Measurements from ENCODE around the gene ADARB2.

ADARB2 gene

DNA sequence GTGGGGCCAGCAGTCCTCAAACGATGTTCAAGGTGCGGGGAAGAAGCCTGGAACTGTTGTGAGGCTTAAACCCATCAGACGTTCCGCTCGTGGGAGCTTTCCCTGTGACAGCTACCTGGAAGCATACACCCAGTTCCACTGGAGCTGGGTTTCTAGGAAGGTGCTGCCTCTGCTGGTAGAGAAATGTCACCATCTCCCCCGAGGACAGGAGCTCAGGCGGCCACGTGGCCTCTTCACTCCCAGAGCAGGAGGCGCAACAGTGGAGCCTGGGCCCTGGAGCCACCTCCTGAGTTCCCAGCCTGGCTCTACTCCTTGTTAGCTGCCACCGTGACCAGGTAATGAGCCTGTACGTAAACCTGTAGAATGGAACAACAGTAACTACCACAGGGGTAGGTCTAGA lies 156.1 kb downstream of the ADARB2 start:
- DNase-seq: no peak

DNA sequence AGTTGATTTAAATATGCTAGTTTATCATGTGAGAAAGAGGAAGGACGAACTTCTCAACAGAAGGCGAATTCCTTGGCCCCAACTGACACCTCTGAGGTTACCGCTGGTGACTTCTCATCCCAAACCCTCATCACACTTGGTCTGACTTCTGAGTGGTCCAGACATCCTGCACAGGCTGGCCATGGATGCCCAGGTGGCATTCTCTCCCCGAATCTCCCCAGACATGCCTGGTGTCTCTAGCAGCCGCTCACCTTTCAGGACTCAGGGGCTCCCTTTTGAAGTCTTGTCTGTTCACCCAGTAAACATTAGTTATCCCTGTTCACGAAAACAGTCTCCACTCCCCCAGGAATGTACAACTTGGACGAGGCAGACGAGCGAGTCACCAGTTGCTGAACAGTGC lies 157.7 kb downstream of the ADARB2 start:
- no peak for DNase-seq

DNA sequence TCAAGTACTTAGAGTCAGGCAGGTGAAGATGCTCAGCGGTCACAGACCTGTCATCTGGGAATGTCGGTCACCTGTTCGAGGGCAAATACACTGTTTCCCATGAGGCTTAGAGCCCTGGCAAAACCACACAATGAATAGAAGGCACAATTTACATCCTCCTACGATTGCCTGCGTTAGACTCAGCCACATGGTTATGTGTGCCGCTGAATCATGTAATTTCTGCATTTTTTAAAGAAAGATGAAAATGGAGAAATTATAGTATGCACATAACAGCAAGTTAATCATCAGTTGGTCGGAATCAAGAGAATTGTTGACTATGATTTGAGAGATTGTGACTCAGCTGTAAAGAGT lies 158.2 kb downstream of the ADARB2 start:
- DNase-seq: no peak

DNA sequence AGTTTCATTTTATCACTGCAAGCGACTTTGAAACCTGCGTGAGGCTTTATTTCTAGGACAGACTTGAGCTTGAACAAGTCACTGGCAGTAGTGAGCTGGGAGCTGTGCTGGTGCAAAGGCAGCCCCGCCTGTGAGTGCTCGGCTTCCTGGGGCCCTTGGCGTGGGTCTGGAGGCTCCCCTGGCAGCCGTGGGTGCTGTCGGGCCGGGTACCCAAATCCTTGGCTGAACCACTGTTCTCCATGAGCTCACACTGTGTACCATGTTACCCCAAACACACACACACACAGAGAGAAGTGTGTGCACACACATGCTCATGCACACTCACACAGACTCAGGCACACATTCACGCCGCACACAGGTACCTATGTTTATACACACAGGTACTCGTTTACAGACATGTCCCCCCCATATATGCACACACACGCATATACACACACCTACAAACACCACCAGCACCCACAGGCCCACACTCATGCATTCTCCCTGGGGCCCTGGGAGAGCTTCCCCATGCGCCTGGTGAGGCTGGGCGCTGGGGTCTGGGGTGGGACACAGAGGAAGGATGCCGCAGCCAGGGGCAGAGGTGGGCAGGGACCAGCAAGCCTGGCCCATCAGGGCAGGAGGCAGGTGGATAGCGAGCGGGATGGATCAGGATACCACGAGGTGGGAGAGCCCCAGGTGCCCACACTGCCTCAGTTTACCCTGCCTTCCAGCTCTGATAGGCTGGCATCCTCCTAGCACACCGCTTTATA lies 158.8 kb downstream of the ADARB2 start:
- no peak for DNase-seq

DNA sequence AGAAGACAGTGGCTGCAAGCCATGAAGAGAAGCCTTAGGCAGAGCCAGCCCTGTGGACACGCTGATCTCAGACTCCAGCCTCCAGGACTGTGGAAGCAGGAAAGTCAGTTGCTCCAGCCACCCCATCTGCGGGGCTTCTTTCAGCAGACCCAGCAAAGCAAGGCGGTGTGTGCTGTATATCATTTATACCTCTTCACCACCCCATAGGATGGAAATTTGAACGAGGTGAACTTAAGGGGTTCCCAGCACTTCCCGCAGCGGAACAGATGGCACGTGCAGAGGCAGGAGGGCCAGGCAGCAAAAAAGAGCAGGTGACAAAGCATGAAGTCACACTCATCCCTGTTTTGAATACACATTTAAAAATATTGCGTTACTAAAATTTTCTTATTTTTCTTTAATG lies 159.4 kb downstream of the ADARB2 start:
- no peak for DNase-seq

DNA sequence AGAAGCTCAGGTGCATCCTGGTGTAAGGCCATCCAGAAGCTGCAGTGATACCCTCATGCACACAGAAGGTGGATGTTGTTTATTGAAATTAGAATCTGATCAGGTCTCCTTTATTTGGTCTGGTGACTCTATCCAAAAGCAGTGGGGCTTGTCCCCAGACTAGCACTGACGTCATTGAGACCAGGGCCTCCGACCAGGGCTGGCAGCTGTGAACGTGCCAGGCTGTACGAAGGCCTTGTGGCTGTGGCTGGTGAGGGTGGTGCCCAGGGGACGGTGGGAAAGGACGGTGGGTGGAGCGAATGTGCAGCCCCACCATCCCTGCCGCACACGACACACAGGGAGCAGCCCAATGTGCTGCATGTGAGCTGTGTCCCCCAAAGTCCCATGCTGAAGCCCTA lies 160.0 kb downstream of the ADARB2 start:
- no peak for DNase-seq

DNA sequence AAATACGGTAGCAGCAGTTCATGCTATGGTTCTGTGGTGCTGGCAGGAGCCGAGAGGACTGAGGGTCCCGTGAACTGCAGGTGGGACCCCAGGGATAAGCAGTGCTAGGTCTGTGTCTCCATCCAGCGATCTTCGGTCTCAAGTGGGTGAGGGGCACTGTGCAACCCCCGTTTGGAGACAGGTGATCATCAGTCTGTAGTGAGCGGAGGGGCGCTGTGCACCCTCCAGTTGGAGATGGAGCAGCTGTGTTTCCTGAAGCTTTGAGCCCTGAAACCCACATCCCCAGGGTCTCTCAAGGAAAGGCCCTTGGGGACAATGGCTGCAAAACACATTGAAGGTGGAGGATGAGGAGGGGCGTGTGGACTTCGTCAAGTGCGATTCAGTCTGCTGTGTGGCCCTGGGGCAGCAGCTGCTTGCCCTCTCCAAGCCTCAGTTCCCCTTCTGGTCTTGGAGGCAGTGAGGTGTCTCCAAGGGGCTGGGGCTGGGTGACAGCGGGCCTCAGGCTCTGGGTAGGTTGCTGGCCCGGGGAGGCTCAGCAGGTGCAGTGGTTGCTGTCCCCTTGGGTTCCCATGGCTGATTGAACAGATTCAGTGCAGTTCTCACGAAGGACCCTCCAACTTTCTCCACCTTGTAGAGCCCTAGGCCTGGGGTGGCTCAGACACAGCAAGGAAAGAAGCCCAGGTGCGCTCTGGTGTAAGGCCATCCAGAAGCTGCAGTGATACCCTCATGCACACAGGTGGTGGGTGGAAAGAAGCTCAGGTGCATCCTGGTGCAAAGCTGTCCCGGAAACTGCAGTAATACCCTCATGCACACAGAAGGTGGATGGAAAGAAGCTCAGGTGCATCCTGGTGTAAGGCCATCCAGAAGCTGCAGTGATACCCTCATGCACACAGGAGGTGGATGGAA lies 160.6 kb downstream of the ADARB2 start:
- no peak for DNase-seq

DNA sequence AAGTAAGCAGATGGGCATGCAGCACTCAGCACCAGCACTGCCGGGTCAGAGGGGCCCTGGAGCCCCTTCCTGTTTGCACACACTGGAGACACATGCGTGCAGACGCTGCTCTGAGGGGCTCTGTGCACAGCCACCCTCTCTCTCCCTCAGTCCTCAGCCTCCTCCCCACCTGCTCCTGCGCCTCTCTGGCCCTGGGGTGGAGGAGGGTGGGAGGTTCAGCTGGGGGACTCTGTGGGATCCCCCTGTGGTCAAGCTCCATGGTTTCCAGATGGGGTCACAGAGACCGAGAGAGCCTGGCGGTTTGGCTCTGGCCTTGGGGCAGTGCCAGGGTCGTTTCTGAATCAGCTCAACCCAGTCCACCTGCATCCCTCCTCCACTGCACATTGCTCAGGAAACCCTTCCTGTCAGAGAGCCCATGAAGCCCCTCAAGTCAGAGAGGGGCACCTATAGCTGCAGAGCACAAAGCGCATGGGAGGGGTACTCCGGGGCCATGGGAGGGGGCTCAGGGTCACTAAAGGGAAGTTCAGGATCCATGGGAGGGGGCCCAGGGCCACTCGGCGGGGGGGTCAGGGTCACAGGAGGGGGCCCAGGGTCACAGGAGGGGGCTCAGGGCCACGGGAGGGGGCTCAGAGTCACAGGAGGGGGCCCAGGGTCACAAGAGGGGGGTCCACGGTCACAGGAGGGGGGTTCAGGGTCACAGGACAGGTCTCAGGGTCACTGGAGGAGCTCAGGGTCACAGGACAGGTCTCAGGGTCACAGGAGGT lies 161.7 kb downstream of the ADARB2 start:
- DNase-seq: no peak

DNA sequence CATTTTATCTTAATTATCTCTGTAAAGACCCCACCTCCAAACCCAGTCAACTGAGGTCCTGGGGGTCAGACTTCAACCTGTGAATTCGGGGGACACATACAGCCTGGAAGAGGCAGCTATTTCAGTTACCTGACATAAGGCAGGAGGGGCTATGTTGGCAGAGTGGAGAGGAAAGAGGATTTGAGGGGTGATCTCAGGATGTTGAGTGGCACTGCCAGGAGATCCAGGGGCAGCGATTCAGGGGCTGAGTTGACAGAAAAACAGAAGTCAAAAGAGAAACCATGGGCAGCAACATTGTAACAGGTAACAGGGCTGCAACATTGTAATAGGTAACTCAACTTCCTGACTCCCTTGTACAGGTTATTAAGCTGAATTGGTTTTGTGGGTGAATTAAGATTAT lies 162.6 kb downstream of the ADARB2 start:
- no peak for DNase-seq

DNA sequence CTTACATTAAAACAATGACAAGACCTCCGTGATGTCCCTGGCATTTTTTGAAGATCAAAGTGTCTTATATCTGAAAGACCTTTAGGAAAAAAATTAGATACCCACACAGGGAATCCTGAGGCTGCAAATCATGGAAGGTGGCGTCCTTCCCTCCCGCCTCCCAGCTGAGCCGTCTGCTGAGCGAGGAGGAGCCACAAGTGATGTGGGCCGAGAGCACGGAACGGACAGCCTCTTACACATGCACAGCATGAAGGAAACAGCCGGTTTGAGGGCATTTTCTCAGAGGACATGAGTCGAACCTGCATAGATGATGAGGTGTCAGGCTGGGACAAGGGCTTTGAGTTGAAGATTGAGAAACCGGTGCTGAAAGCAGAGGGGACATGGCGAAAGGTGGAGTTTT lies 163.3 kb downstream of the ADARB2 start:
- DNase-seq: no peak

DNA sequence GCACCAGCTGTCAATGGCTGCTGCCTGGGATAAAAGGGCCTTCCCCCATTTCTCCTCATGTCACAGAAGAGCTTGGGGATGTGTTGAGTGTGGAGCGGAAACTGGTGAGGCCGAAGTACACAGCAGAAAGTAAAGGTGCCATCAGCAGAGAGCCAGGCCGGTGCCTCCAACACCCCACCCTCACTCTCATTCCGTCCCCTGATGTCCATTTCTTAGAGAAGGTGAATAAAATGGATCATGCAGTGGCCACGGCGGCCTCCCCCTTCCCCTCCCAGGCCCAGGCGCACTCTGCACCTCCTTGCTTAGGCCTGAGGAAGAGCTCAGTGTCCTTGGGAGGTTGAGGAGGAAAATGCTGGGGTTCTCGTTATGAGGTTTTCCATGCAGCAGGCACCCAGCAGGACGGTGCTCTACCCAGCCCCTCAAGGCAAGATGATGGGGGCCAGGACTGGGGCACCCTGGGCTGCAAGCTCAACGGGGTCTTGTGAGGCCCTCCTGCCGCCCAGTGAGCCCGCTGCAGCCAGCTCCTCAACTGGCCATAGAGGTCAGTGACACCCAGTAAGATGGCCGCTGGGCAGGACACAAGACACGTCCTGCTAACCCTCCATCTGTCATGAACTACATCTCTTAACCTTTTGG lies 163.9 kb downstream of the ADARB2 start:
- no peak for DNase-seq

DNA sequence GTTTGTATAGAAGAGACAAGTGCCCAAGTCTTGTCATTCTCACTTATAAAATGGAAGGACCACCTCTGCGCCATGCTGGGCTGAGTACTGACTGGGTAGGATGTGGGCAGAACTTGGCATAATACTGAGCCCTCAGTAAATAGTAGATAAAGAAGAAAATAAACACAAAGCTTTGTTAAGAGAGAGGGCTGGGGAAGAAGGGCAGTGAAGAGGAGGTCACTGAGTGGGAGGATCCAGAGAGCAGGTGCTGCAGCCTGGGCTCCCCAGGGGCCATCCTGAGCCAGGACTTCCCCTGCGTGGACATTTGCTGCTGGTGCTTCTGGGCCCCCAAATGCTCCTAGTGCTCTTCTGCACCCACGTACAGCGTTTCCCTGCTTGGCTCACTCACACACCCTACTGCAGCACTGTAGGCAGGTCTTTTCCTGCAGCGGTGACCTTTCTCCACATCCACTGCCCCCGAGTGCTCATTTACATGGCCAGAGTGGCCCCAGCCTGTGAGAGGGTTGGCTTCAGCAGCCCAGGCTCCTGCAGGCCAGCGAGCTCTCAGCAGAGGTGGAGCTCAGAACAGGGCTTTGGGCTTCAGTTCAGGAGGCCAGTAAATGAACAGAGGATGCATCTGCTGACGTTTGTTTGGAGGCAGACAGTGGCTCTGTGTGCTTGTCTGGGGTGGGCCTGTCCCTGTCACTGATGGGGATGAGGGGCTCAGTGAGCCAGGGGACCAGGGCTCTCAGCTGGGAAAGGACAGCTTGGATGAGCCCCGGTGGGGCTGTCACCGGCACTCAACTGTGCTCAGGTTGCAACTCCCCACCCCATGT lies 164.6 kb downstream of the ADARB2 start:
- DNase-seq: no peak

DNA sequence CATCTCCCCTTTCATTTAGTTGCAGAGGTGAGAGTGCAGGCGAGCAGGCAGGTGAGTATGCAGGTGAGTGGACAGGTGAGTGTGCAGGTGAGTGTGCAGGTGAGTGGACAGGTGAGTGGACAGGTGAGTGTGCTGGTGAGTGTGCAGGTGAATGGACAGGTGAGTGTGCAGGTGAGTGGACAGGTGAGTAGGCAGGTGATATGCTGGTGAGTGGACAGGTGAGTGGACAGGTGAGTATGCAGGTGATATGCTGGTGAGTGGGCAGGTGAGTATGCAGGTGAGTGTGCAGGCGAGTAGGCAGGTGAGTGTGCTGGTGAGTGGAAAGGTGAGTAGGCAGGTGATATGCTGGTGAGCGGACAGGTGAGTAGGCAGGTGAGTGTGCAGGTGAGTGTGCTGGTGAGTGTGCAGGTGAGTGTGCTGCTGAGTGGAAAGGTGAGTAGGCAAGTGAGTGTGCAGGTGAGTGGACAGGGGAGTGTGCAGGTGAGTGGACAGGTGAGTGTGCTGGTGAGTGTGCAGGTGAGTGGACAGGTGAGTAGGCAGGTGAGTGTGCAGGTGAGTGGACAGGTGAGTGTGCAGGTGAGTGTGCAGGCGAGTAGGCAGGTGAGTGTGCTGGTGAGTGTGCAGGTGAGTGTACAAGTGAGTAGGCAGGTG lies 165.6 kb downstream of the ADARB2 start:
- no peak for DNase-seq

DNA sequence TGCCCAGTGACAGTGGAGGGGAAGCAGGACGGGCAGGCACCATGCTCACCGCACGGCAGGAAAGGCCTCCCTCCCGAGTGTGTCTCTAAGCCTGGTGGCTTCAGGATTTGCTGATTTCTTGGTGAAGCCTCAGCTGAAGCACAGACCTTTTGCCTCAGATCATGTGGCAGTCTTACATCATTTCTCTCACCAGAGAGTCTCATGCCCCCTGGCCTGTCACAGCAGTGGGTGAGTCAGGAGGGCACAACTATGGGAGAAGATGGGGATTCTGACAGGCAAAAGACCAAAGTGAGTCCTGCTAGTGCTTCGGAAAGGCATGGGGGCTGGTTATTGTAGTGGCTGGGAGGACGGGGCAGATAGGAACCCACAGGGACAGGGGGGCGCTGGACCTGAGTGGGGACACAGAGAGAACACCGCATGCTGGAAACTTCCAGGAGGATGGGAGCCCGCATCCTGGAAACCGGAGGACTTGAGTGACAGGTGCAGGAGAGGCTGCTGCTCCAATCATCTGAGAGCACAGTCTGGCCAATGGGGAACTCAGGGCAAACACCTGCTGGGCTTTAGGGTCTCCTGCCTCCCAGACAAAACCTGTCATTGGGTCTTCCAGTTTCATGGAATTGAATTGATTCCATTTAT lies 166.8 kb downstream of the ADARB2 start:
- no peak for DNase-seq

DNA sequence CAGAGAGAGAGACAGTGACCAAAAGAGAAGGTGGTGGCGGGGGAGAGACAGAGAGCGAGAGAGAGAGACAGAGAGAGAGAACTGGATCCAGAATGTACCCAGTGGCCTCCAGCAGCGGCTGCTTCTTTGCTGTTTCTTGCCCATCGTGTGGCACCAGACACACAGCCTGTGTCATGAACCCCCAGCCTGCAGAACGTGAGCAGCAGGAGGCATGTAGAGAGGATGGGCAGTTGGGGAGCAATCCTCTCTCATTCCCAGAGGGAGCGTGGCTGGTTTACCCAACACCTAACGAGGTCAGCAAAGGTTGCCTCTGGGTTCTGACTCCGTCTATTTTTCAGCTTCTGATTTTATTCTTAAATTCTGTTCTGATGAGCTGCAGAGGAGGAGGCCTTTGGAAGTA lies 168.1 kb downstream of the ADARB2 start:
- no peak for DNase-seq

DNA sequence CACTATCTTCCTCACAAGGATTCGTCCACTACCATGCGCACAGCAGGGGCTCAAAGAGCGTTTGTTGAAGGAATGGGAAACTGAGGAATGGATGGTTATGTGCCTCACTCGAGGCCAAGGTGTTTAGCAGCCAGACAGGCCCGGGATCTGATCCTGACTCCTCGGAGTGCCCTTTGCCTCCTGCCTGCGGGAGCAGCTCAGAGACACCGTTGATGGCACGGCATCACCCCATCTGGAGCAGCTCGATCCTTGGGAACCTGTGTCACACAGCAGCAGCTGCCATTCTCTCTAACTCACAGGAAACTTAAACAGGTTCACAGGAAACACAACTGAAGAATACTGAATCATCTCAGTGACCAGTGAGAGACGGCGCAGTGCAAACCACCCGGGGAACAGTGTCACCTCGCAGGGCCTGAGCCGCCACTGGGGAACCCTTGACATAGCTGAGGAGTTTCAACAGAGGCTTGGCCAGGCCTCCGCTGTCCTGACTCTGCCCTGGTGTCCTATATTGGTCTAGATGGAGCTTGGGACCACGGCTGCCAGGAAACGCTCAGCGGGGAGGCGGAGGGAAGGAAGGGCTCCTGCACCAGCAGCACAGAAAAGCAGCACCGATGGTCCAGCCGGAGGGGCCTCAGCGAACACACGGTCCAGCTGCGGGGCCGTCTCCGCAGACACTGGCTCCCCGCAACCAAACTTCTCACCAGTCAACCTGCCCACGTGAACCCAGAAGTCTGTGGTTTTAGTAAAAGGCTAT lies 169.4 kb downstream of the ADARB2 start:
- no peak for DNase-seq

DNA sequence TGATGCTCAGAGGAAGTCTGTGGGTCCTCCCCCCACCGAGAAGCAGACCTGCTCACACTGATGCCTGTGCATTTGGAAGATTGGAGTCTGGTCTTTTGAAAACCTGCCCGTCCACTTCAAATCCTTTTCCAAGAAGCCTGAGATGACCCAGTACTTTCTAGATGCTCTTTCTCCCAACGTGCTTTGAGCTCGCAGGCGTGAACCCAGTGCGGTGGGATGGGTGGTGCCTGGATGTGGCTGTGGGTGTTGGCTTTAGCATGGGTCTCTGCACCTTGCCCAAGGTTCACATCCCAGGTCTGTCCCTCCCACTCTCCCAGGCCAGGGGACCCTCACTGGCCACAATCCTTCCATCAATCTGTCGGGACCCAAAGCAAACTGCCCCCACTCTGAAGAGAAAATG lies 170.2 kb downstream of the ADARB2 start:
- DNase-seq: no peak

DNA sequence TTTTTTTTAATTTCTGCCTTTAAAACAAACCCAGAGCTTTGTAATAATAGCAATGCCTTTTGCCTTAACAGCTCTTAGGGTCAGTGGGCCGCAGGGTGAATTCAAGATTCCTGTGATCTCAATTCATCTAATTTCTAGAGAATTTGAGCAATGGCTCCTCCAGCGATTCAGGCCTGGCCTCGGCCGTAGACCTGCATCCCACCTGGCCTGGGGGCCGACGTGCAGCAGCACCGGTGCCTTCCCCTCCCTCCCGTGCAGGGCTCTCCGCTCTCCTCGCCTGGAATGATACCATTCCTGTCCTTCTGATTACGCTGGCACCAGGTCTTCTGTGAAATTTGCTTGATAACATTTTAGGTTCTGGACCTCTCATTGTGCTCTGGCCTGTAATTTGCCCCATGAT lies 172.5 kb downstream of the ADARB2 start:
- no peak for DNase-seq

DNA sequence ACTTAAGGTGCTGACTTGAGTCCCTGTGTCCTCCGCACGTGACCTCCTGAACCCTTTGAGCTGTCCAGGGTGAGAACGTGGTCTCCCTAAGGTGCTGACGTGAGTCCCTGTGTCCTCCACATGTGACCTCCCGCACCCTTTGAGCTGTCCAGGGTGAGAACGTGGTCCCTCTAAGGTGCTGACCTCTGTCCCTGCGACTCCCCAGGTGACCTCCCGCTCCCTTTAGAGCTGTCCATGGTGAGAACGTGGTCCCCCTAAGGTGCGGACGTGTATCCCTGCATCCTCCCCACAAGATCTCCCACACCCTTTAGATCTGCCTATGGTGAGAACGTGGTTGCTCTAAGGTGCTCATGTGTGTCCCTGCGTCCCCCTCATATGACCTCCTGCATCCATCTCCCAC lies 174.3 kb downstream of the ADARB2 start:
- DNase-seq: no peak

DNA sequence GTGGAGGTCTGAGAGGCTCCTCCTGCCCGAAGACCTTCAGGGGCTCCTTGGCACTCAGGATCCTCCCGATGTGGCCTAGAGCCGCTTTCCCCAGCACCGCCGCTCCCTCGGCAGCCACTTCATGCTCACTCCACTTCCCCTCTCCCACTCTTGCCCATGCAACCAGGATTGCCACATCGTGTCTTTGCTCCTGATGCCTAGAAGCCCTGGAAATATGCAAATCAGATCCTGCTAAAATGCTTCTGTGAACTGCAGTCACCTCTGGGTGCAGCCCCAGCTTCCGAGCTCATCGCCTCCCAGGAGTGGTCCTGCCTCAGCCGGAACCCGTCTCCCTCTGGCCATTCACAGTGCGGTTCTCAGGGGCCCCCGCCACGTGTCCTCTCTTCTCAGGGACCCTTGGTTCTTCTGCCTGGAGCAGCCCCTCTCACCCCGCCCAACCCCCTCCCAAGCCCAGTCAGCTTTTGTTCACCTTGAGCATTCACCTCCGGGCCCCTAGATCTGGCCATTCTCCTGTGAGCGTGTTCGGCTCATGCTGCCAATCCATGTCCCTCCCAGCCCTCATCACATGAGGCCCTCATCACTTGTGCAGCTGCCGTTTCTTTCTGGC lies 175.5 kb downstream of the ADARB2 start:
- DNase-seq: no peak

Measured in CD4-positive, alpha-beta T cell treated with Interleukin-12 subunit alpha and Interleukin-12 subunit beta, for 1 hour (primary cell).